Astrocyte (in vitro differentiated cells and primary cell): ENCODE data around the gene GPHN. TPM values are rescaled to one million over a fixed set of nuclear protein-coding genes. Genes with fewer than 3 reads are reported as not detected.

ENCODE experiments used
- DNase-seq: peaks from one replicate; pipeline ENCODE4 v3.0.0-alpha.2; 2010; ENCODE audit warnings: low read depth
- FAIRE-seq: peaks from 2 replicates; lab custom pipeline; 2011; peaks lifted over from hg19 to GRCh38; lab: Jason Lieb, UNC
- H2AFZ ChIP-seq: 2 replicates; pipeline ENCODE4 v1.6.0; 2012; ENCODE audit warnings: low read depth, low read length, inconsistent platforms
- H3K27ac ChIP-seq: 2 replicates; pipeline ENCODE4 v1.5.1; 2011; ENCODE audit warnings: low read depth, low read length, inconsistent platforms
- H3K27me3 ChIP-seq: 2 replicates; pipeline ENCODE4 v1.6.0; 2011; ENCODE audit warnings: low read length, inconsistent platforms; ENCODE audit not compliant: insufficient read depth
- H3K36me3 ChIP-seq: 2 replicates; pipeline ENCODE4 v1.5.1; 2011; ENCODE audit warnings: low read length, inconsistent platforms; ENCODE audit not compliant: insufficient read depth
- H3K4me1 ChIP-seq: 2 replicates; pipeline ENCODE4 v1.5.1; 2011; ENCODE audit warnings: low read length, inconsistent platforms; ENCODE audit not compliant: insufficient read depth
- H3K4me2 ChIP-seq: 2 replicates; pipeline ENCODE4 v1.6.0; 2012; ENCODE audit warnings: low read length, inconsistent platforms
- H3K4me3 ChIP-seq: 2 replicates; pipeline ENCODE4 v1.5.1; 2011; ENCODE audit warnings: low read depth, mild to moderate bottlenecking, low read length, inconsistent platforms; ENCODE audit not compliant: insufficient read depth
- H3K79me2 ChIP-seq: 2 replicates; pipeline ENCODE4 v1.6.0; 2012; ENCODE audit warnings: mild to moderate bottlenecking, low read length, inconsistent platforms; ENCODE audit not compliant: insufficient read depth
- H3K9ac ChIP-seq: 2 replicates; pipeline ENCODE4 v1.6.0; 2012; ENCODE audit warnings: mild to moderate bottlenecking, low read length, inconsistent platforms
- H3K9me3 ChIP-seq: 2 replicates; pipeline ENCODE4 v1.5.1; 2012; ENCODE audit warnings: low read depth, mild to moderate bottlenecking, low read length, inconsistent platforms; ENCODE audit not compliant: insufficient read depth
- H4K20me1 ChIP-seq: 2 replicates; pipeline ENCODE4 v1.6.0; 2012; ENCODE audit warnings: low read length, inconsistent platforms; ENCODE audit not compliant: insufficient read depth
- H3K27ac Mint-ChIP-seq: one replicate; pipeline ENCODE4 v1.8.0; 2021; ENCODE audit warnings: mild to moderate bottlenecking, mixed read lengths; ENCODE audit not compliant: unreplicated experiment
- H3K27me3 Mint-ChIP-seq: one replicate; pipeline ENCODE4 v1.8.0; 2021; ENCODE audit warnings: low read depth, mixed read lengths; ENCODE audit not compliant: unreplicated experiment
- H3K36me3 Mint-ChIP-seq: one replicate; pipeline ENCODE4 v1.8.0; 2021; ENCODE audit warnings: low read depth, mixed read lengths; ENCODE audit not compliant: unreplicated experiment
- H3K4me1 Mint-ChIP-seq: one replicate; pipeline ENCODE4 v1.8.0; 2021; ENCODE audit warnings: low read depth, mixed read lengths; ENCODE audit not compliant: unreplicated experiment
- H3K4me3 Mint-ChIP-seq: one replicate; pipeline ENCODE4 v1.8.0; 2021; ENCODE audit warnings: mild to moderate bottlenecking, moderate library complexity, mixed read lengths; ENCODE audit not compliant: unreplicated experiment
- H3K9me3 Mint-ChIP-seq: one replicate; pipeline ENCODE4 v1.8.0; 2021; ENCODE audit warnings: mild to moderate bottlenecking, mixed read lengths; ENCODE audit not compliant: unreplicated experiment
- CTCF ChIP-seq: IDR thresholded peaks from 2 replicates; pipeline ENCODE4 v1.5.1; 2011; ENCODE audit warnings: low read depth, mild to moderate bottlenecking, inconsistent platforms, low read length, moderate library complexity; ENCODE audit not compliant: insufficient read depth
- EZH2 ChIP-seq: IDR thresholded peaks from 2 replicates; pipeline ENCODE4 v1.6.1; 2012; ENCODE audit warnings: mild to moderate bottlenecking, low read length, inconsistent platforms; ENCODE audit not compliant: insufficient read depth
- total RNA-seq: library from RNA; stranded (reverse); gene quantifications from 2 replicates; pipeline ENCODE4 v1.2.1, GENCODE V29; 2021

Gene GPHN
- total RNA-seq, 1 donor from 2014 or later, result 6.9 TPM

- H3K9me3 ChIP-seq, result no peaks in the 10 kb centered on the region
- FAIRE-seq, result no peak
- H3K27me3 ChIP-seq, result no peaks in the 10 kb centered on the region
- no peak overlapping the region for H3K27ac ChIP-seq
- Mint-ChIP-seq H3K36me3 (no peaks in the 10 kb centered on the region), H3K9me3 (no peaks in the 10 kb centered on the region), H3K4me3 (no peak overlapping the region), H3K4me1 (peaks cover 8% of the 10 kb centered on the region), H3K27ac (no peak overlapping the region), H3K27me3 (no peaks in the 10 kb centered on the region)
- no peak overlapping the region for H3K4me2 ChIP-seq
- TF ChIP-seq EZH2, result no peak
- no peak for TF ChIP-seq CTCF
- H3K9ac ChIP-seq, result no peak overlapping the region
- H3K36me3 ChIP-seq, result no peaks in the 10 kb centered on the region
- peaks cover 7% of the 10 kb centered on the region for H3K79me2 ChIP-seq
- no peaks in the 10 kb centered on the region for H4K20me1 ChIP-seq
- H3K4me1 ChIP-seq, result no peaks in the 10 kb centered on the region
- no peak overlapping the region for H2AFZ ChIP-seq
- DNase-seq, result no peak
- no peak overlapping the region for H3K4me3 ChIP-seq
Observed at GRCh38 chr14:66635435-66635834, 127.5 kb downstream of the GPHN start.

- H3K9ac ChIP-seq, result no peak overlapping the region
- no peak overlapping the region for H3K27ac ChIP-seq
- peaks cover 7% of the 10 kb centered on the region for H3K79me2 ChIP-seq
- H3K4me2 ChIP-seq, result no peak overlapping the region
- H4K20me1 ChIP-seq, result no peaks in the 10 kb centered on the region
- Mint-ChIP-seq H3K9me3 (no peaks in the 10 kb centered on the region), H3K27ac (no peak overlapping the region), H3K4me3 (no peak overlapping the region), H3K36me3 (no peaks in the 10 kb centered on the region), H3K27me3 (no peaks in the 10 kb centered on the region), H3K4me1 (peaks cover 8% of the 10 kb centered on the region)
- DNase-seq (no peak), FAIRE-seq (no peak)
- no peak overlapping the region for H2AFZ ChIP-seq
- no peaks in the 10 kb centered on the region for H3K36me3 ChIP-seq
- H3K9me3 ChIP-seq, result no peaks in the 10 kb centered on the region
- no peaks in the 10 kb centered on the region for H3K4me1 ChIP-seq
- TF ChIP-seq CTCF (no peak), EZH2 (no peak)
- no peak overlapping the region for H3K4me3 ChIP-seq
- no peaks in the 10 kb centered on the region for H3K27me3 ChIP-seq
Observed at GRCh38 chr14:66636240-66636639, 128.3 kb downstream of the GPHN start.

GRCh38 chr14:66638689-66639088 is 130.7 kb downstream of the GPHN start:
- H3K79me2 ChIP-seq, result peaks cover 7% of the 10 kb centered on the region
- H2AFZ ChIP-seq, result no peak overlapping the region
- no peak overlapping the region for H3K27ac ChIP-seq
- Mint-ChIP-seq H3K36me3 (no peaks in the 10 kb centered on the region), H3K27ac (no peak overlapping the region), H3K4me3 (no peak overlapping the region), H3K4me1 (peaks cover 10% of the 10 kb centered on the region), H3K9me3 (no peaks in the 10 kb centered on the region), H3K27me3 (no peaks in the 10 kb centered on the region)
- peaks cover 3% of the 10 kb centered on the region for H3K4me1 ChIP-seq
- DNase-seq (peak; percentile 53), FAIRE-seq (peak; percentile 56)
- H4K20me1 ChIP-seq, result no peaks in the 10 kb centered on the region
- no peak overlapping the region for H3K9ac ChIP-seq
- no peak overlapping the region for H3K4me2 ChIP-seq
- H3K4me3 ChIP-seq, result no peak overlapping the region
- TF ChIP-seq CTCF (no peak), EZH2 (no peak)
- no peaks in the 10 kb centered on the region for H3K27me3 ChIP-seq
- H3K9me3 ChIP-seq, result no peaks in the 10 kb centered on the region
- no peaks in the 10 kb centered on the region for H3K36me3 ChIP-seq
